ENCODE data around the gene TIAM2. TPM values are rescaled to one million over a fixed set of nuclear protein-coding genes. Genes with fewer than 3 reads are reported as not detected.

Gene TIAM2
- total and polyA plus RNA-seq, 2 experiments from 2014 or later = 14.2 to 24.4 TPM

- TF ChIP-seq CTCF (conservative IDR thresholded peaks at IDR 0.05; ENCODE audit: low read depth in 2 of 2) (no peak), NANOG (IDR thresholded peaks at IDR 0.05; ENCODE audit: borderline replicate concordance) (no peak), JUNB (IDR thresholded peaks at IDR 0.05; ENCODE audit: unreplicated experiment) (no peak), ETS1 (IDR thresholded peaks at IDR 0.05) (no peak), ZNF331 (CRISPR knock-in tag; IDR thresholded peaks at IDR 0.05; ENCODE audit: low read depth) (no peak)
- ATAC-seq (no peak), DNase-seq (ENCODE audit: low spot score) (no peak)
- peaks cover 10% of the 10 kb centered on the region for H3K4me1 Mint-ChIP-seq
- H3K4me2 ChIP-seq = no peak overlapping the region
- 0 out of 2 replicates have a peak, but pooled peaks cover 2% of the 10 kb centered on the region for H4K20me1 ChIP-seq (replicated peaks; ENCODE audit: insufficient read depth)
- no peaks in the 10 kb centered on the region; the same call in 1 of the 2 replicates for H3K4me1 ChIP-seq (ENCODE audit: insufficient read depth)
- H3K27ac Mint-ChIP-seq = peak overlapping the region; percentile 11; the same call in 1 of the 2 replicates
- H3K27me3 ChIP-seq (ENCODE audit: insufficient read depth) = no peaks in the 10 kb centered on the region
- H3K27ac ChIP-seq (ENCODE audit: low read depth) = no peak overlapping the region
- H3K79me2 ChIP-seq (replicated peaks; ENCODE audit: insufficient read depth) = 0 out of 2 replicates have a peak, but pooled peaks cover 11% of the 10 kb centered on the region
- H2AFZ ChIP-seq = no peak overlapping the region
- no peaks in the 10 kb centered on the region for H3K36me3 ChIP-seq (ENCODE audit: insufficient read depth)
- no peak overlapping the region for H3K4me3 ChIP-seq
- H3F3A ChIP-seq (replicated peaks; ENCODE audit: low read depth) = peaks cover 13% of the 10 kb centered on the region; the same call in 1 of the 2 replicates
- peaks cover 10% of the 10 kb centered on the region for H3K36me3 Mint-ChIP-seq (ENCODE audit: low read depth)
- peaks cover 4% of the 10 kb centered on the region for H3K27me3 Mint-ChIP-seq (ENCODE audit: insufficient read depth, low read depth, poor library complexity)
- no peaks in the 10 kb centered on the region for H3K9me2 ChIP-seq (ENCODE audit: insufficient read depth)
- H3K4me3 Mint-ChIP-seq = no peak overlapping the region
- H3K9me3 Mint-ChIP-seq = peaks cover 11% of the 10 kb centered on the region
These were observed 35.1 kb downstream of the TIAM2 start for GRCh38 chr6:155030148-155030720.

GRCh38 chr6:155031091-155031490 is 36.0 kb downstream of the TIAM2 start:
- Histone ChIP-seq H3K79me2 (replicated peaks; ENCODE audit: insufficient read depth) (0 out of 2 replicates have a peak, but pooled peaks cover 11% of the 10 kb centered on the region), H3K36me3 (ENCODE audit: insufficient read depth) (no peaks in the 10 kb centered on the region), H3K4me3 (no peak overlapping the region), H2AFZ (no peak overlapping the region), H3K27me3 (ENCODE audit: insufficient read depth) (no peaks in the 10 kb centered on the region), H4K20me1 (replicated peaks; ENCODE audit: insufficient read depth) (no peaks in the 10 kb centered on the region), H3K4me2 (no peak overlapping the region), H3K4me1 (ENCODE audit: insufficient read depth) (no peaks in the 10 kb centered on the region; the same call in 1 of the 2 replicates), H3K9me2 (ENCODE audit: insufficient read depth) (no peaks in the 10 kb centered on the region), H3F3A (replicated peaks; ENCODE audit: low read depth) (peaks cover 13% of the 10 kb centered on the region; the same call in 1 of the 2 replicates), H3K27ac (ENCODE audit: low read depth) (no peak overlapping the region)
- peaks cover 10% of the 10 kb centered on the region for H3K36me3 Mint-ChIP-seq (ENCODE audit: low read depth)
- H3K27ac Mint-ChIP-seq = 0 out of 2 replicates have a peak overlapping the region, but pooled peaks have one; percentile 46
- peaks cover 10% of the 10 kb centered on the region for H3K4me1 Mint-ChIP-seq
- DNase-seq (ENCODE audit: low spot score) = no peak
- no peak for ATAC-seq
- no peaks in the 10 kb centered on the region for H3K27me3 Mint-ChIP-seq (ENCODE audit: insufficient read depth, low read depth, poor library complexity)
- H3K9me3 Mint-ChIP-seq = peaks cover 12% of the 10 kb centered on the region
- H3K4me3 Mint-ChIP-seq = no peak overlapping the region
- no peak for TF ChIP-seq CREB1 (CRISPR knock-in tag; IDR thresholded peaks at IDR 0.05; ENCODE audit: low read depth)
- TF ChIP-seq JUNB (IDR thresholded peaks at IDR 0.05; ENCODE audit: unreplicated experiment) = no peak
- no peak for TF ChIP-seq ZNF462 (CRISPR knock-in tag; IDR thresholded peaks at IDR 0.05)
- TF ChIP-seq NANOG (IDR thresholded peaks at IDR 0.05; ENCODE audit: borderline replicate concordance) = no peak
- TF ChIP-seq EZH2 (IDR thresholded peaks at IDR 0.05; ENCODE audit: low read depth, unreplicated experiment) = no peak
